Glomerular endothelial cell (primary cell): ENCODE measurements around the gene BATF3. TPM values are rescaled to one million over a fixed set of nuclear protein-coding genes. Genes with fewer than 3 reads are reported as not detected.

ENCODE experiments used
- DNase-seq: peaks from one replicate; pipeline ENCODE4 v3.0.0-alpha.2; 2011; ENCODE audit warnings: low read depth, low spot score; ENCODE audit errors: extremely low read depth
- total RNA-seq: library from RNA; depleted of rRNA; stranded (reverse); fragments of >200 nt; gene quantifications from 2 replicates; pipeline ENCODE4 v1.2.3, GENCODE V29; 2015

The BATF3 gene
- total RNA-seq, 1 donor from 2014 or later, result 1.2 TPM

GRCh38 chr1:212710566-212710965 lies 10.9 kb upstream of the BATF3 start:
- no peak for DNase-seq

- DNase-seq, result no peak
Measured at GRCh38 chr1:212703991-212704564, 4.4 kb upstream of the BATF3 start.

- DNase-seq, result no peak
Measured at GRCh38 chr1:212702672-212703071, 3.0 kb upstream of the BATF3 start.

GRCh38 chr1:212701910-212702309 lies 2.3 kb upstream of the BATF3 start:
- no peak for DNase-seq

- DNase-seq, result no peak
Measured at GRCh38 chr1:212700892-212701819, 1.5 kb upstream of the BATF3 start.

GRCh38 chr1:212700223-212700891 lies 717 bp upstream of the BATF3 start:
- DNase-seq, result no peak

- DNase-seq, result no peak
Measured at GRCh38 chr1:212699104-212699624, 476 bp downstream of the BATF3 start.

- no peak for DNase-seq
Measured at GRCh38 chr1:212698467-212699103, 1.1 kb downstream of the BATF3 start.

- no peak for DNase-seq
Measured at GRCh38 chr1:212696721-212697331, 2.8 kb downstream of the BATF3 start.

GRCh38 chr1:212692774-212693644 lies 6.6 kb downstream of the BATF3 start:
- DNase-seq, result no peak

GRCh38 chr1:212691561-212692071 lies 8.0 kb downstream of the BATF3 start:
- DNase-seq, result no peak

- no peak for DNase-seq
Measured at GRCh38 chr1:212690816-212691403, 8.7 kb downstream of the BATF3 start.

- DNase-seq, result no peak
Measured at GRCh38 chr1:212689758-212690529, 9.7 kb downstream of the BATF3 start.

GRCh38 chr1:212689196-212689725 lies 10.4 kb downstream of the BATF3 start:
- no peak for DNase-seq

GRCh38 chr1:212688341-212689047 lies 11.1 kb downstream of the BATF3 start:
- no peak for DNase-seq

GRCh38 chr1:212687811-212688210 lies 11.8 kb downstream of the BATF3 start:
- DNase-seq, result no peak

- no peak for DNase-seq
Measured at GRCh38 chr1:212686591-212686990, 13.0 kb downstream of the BATF3 start.
